ENCODE measurements around the gene CPA2.

- TF ChIP-seq CTCF (IDR thresholded peaks at IDR 0.05; ENCODE audit: low read depth, low read length) (no peak), POLR2A (IDR thresholded peaks at IDR 0.05; ENCODE audit: extremely low read depth, insufficient read length) (no peak)
These were observed 22.2 kb downstream of the CPA2 start for GRCh38 chr7:130288829-130289228.
